ENCODE data around the gene CNFN.

The CNFN gene

DNA sequence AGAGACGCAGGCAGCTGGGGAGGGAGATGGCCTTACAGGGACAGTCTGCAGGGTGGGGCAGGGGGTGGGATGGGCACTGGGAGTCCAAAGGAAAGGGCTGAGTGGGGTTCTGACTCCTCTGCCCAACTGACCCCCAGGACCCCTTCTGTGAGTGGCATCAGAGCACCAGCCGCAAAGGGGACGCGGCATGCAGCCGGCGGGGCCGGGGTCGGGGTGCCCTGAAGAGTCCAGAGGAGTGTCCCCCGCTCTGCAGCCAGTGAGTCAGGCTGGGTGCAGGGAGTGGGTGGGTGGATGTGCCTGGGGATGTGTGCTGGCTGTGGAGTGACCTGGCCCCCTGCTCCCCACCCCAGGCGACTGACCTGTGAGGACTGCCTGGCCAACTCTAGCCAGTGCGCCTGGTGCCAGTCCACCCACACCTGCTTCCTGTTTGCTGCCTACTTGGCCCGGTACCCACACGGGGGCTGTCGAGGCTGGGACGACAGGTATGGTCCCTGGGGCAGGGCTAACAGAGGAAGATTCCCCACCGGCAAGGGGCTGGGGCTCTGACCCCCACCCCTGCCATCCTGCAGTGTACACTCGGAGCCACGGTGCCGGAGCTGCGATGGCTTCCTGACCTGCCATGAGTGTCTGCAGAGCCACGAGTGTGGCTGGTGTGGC is 38.9 kb downstream of the CNFN start:
- Histone ChIP-seq H3K9me3 (ENCODE audit: low read length) (no peaks in the 10 kb centered on the region), H4K20me1 (ENCODE audit: insufficient read depth, low read length) (no peaks in the 10 kb centered on the region), H3K4me1 (ENCODE audit: insufficient read depth, low read length, severe bottlenecking) (peaks cover 6% of the 10 kb centered on the region), H3K9me2 (ENCODE audit: low read depth, low read length) (no peaks in the 10 kb centered on the region), H3K9ac (ENCODE audit: low read length) (no peak overlapping the region), H3K4me2 (ENCODE audit: low read length) (no peak overlapping the region), H3K4me3 (ENCODE audit: low read depth, low read length, poor library complexity, severe bottlenecking) (no peak overlapping the region), H3K36me3 (ENCODE audit: insufficient read depth, low read length) (no peaks in the 10 kb centered on the region), H3F3A (ENCODE audit: insufficient read depth, low read length) (no peaks in the 10 kb centered on the region), H3K79me2 (ENCODE audit: insufficient read depth, low read length) (no peaks in the 10 kb centered on the region), H3K27me3 (ENCODE audit: insufficient read depth, low read length) (no peaks in the 10 kb centered on the region), H3K27ac (ENCODE audit: low read depth, low read length, poor library complexity, severe bottlenecking) (no peak overlapping the region), H2AFZ (ENCODE audit: low read length) (no peak overlapping the region)
- TF ChIP-seq EZH2 (IDR thresholded peaks at IDR 0.05; ENCODE audit: borderline replicate concordance, low read length) = no peak
- TF ChIP-seq, protein P1, sequence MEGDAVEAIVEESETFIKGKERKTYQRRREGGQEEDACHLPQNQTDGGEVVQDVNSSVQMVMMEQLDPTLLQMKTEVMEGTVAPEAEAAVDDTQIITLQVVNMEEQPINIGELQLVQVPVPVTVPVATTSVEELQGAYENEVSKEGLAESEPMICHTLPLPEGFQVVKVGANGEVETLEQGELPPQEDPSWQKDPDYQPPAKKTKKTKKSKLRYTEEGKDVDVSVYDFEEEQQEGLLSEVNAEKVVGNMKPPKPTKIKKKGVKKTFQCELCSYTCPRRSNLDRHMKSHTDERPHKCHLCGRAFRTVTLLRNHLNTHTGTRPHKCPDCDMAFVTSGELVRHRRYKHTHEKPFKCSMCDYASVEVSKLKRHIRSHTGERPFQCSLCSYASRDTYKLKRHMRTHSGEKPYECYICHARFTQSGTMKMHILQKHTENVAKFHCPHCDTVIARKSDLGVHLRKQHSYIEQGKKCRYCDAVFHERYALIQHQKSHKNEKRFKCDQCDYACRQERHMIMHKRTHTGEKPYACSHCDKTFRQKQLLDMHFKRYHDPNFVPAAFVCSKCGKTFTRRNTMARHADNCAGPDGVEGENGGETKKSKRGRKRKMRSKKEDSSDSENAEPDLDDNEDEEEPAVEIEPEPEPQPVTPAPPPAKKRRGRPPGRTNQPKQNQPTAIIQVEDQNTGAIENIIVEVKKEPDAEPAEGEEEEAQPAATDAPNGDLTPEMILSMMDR (IDR thresholded peaks at IDR 0.05; ENCODE audit: low read length) = no peak

GRCh38 chr19:42350417-42350816 is 39.7 kb downstream of the CNFN start:
- H3K4me2 ChIP-seq (ENCODE audit: low read length) = no peak overlapping the region
- TF ChIP-seq, protein P1 (IDR thresholded peaks at IDR 0.05; ENCODE audit: low read length) = no peak
- TF ChIP-seq EZH2 (IDR thresholded peaks at IDR 0.05; ENCODE audit: borderline replicate concordance, low read length) = no peak
- H3K9me3 ChIP-seq (ENCODE audit: low read length) = no peaks in the 10 kb centered on the region
- peaks cover 6% of the 10 kb centered on the region for H3K4me1 ChIP-seq (ENCODE audit: insufficient read depth, low read length, severe bottlenecking)
- no peaks in the 10 kb centered on the region for H3K9me2 ChIP-seq (ENCODE audit: low read depth, low read length)
- no peak overlapping the region for H3K9ac ChIP-seq (ENCODE audit: low read length)
- no peaks in the 10 kb centered on the region for H3K79me2 ChIP-seq (ENCODE audit: insufficient read depth, low read length)
- H3K4me3 ChIP-seq (ENCODE audit: low read depth, low read length, poor library complexity, severe bottlenecking) = no peak overlapping the region
- H4K20me1 ChIP-seq (ENCODE audit: insufficient read depth, low read length) = no peaks in the 10 kb centered on the region
- no peak overlapping the region for H3K27ac ChIP-seq (ENCODE audit: low read depth, low read length, poor library complexity, severe bottlenecking)
- H3F3A ChIP-seq (ENCODE audit: insufficient read depth, low read length) = no peaks in the 10 kb centered on the region
- H2AFZ ChIP-seq (ENCODE audit: low read length) = no peak overlapping the region
- no peaks in the 10 kb centered on the region; the same call in 1 of the 2 replicates for H3K36me3 ChIP-seq (ENCODE audit: insufficient read depth, low read length)
- no peaks in the 10 kb centered on the region for H3K27me3 ChIP-seq (ENCODE audit: insufficient read depth, low read length)

DNA sequence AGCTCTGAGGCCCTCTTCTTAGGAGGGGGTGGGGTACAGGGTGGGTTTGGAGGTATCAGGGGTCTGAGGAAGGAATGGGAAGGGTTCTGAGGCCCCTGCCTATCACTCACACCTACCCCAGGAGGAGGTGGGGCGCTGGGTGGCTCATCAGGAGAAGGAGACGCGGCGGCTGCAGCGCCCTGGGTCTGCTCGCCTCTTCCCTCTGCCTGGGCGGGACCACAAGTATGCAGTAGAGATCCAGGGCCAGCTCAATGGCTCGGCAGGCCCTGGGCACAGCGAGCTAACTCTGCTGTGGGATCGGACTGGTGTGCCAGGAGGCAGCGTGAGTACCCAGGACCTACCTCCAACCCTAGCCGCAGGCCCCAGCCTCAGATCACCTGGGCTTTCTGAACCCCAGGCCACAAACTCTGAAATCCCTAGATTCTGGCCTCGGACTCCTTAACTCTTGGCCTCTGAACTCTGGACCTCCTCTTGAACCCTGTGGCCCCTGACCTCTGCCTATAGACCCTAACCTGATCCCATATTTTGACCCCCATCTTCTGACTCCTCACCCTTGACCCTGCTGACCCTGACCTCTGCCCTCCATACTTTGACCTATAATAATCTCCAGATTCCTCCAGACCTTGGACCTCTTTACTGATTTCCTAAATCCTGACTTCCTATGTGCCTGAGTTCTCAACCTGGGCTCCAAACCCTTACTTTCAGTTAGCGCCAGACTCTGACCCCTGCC is 40.6 kb downstream of the CNFN start:
- H3K36me3 ChIP-seq (ENCODE audit: insufficient read depth, low read length) = no peaks in the 10 kb centered on the region; the same call in 1 of the 2 replicates
- H2AFZ ChIP-seq (ENCODE audit: low read length) = no peak overlapping the region
- no peaks in the 10 kb centered on the region for H3K9me3 ChIP-seq (ENCODE audit: low read length)
- no peaks in the 10 kb centered on the region for H3F3A ChIP-seq (ENCODE audit: insufficient read depth, low read length)
- H3K27ac ChIP-seq (ENCODE audit: low read depth, low read length, poor library complexity, severe bottlenecking) = no peak overlapping the region
- TF ChIP-seq, protein P1 (IDR thresholded peaks at IDR 0.05; ENCODE audit: low read length) = no peak
- no peak for TF ChIP-seq EZH2 (IDR thresholded peaks at IDR 0.05; ENCODE audit: borderline replicate concordance, low read length)
- H3K4me3 ChIP-seq (ENCODE audit: low read depth, low read length, poor library complexity, severe bottlenecking) = no peak overlapping the region
- H3K9ac ChIP-seq (ENCODE audit: low read length) = no peak overlapping the region
- H3K27me3 ChIP-seq (ENCODE audit: insufficient read depth, low read length) = no peaks in the 10 kb centered on the region
- no peaks in the 10 kb centered on the region for H3K9me2 ChIP-seq (ENCODE audit: low read depth, low read length)
- no peak overlapping the region for H3K4me2 ChIP-seq (ENCODE audit: low read length)
- H4K20me1 ChIP-seq (ENCODE audit: insufficient read depth, low read length) = no peaks in the 10 kb centered on the region
- H3K4me1 ChIP-seq (ENCODE audit: insufficient read depth, low read length, severe bottlenecking) = peaks cover 6% of the 10 kb centered on the region
- H3K79me2 ChIP-seq (ENCODE audit: insufficient read depth, low read length) = no peaks in the 10 kb centered on the region

Measured in OCI-LY1 (cell line).